Renal pelvis (tissue), 4 donors: ENCODE data around the gene GOLGA5. TPM values are rescaled to one million over a fixed set of nuclear protein-coding genes. Genes with fewer than 3 reads are reported as not detected.

Experiments
- DNase-seq: peaks from one replicate; pipeline ENCODE4 v3.0.0-alpha.2; 2013
- polyA plus RNA-seq, 3 donors: library from polyadenylated mRNA; unstranded; fragments of 120-200 nt; gene quantifications; one replicate each; pipeline ENCODE4 v1.2.1, GENCODE V29; 2013; ENCODE audit not compliant: insufficient read length in 3 of 3

The GOLGA5 gene
- polyA plus RNA-seq, 3 donors, result 35.2 to 40.6 (median 39.4) TPM

GRCh38 chr14:92866901-92867865, 73.1 kb downstream of the GOLGA5 start:
- no peak for DNase-seq

DNA sequence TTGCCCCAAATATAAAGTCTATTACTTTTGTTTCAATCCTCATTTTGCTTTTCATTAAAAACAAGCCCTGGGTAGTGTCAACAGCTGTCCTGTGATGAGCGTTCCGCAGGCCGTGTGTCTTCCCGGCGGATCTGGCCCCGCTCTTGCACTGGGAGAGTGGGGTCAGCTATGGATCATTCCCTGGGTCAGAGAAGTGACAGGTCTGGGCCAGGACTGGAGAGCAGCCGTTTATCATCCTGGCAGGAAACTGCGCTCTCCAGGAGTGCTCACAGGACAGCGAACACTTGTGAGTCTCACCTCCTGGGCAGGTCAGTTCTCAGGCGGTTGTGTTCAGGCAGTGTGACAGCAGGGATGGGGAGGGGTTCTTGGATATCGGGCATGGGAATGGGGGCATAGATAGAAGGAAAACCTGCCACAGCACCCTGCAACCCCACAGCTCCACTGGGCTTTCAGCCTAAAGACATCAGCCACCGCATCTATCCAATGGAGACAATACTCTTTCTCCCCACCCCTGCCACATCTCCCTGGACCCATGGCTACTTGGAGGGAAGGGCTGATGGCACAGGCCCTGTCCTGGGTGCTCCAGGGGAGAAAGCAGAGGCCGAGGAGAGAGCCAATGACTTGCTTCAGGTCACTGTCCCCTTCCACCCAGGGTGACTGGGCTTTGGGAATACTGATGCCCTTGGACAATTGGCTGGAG, 81.0 kb downstream of the GOLGA5 start:
- DNase-seq, result no peak

DNA sequence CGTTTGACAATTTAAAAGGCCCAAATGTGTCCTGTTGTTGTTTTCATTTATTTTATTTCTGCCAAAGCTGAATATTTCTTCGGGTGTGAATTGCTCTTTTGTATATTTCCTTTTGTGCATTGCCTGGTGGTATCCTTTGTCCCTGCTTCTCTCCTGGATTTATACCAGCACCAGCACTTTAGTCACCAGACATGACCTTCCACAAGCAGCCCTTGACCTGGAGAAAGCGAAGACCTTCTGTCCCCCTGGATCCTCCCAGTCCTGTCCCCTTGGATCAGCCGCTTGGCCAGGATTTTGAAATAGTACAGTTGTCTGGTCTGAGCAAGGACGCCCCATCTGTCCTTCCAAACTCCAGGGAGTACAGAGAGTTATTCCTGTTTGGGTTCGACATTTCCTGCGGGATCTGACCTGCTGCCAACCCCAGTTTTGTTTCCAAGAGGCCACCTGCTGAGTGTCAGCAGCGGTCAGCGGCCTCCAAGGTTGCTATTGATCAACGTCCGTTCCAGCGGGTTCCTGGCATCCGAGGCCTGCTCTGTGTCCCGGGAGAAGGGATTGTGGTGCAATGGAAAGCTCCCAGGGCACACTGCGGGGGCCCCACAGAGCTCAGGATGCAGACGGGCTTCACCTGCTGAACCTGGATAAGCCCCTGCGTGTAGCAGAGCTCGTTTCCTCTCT, 83.8 kb downstream of the GOLGA5 start:
- DNase-seq, result no peak

GRCh38 chr14:92880351-92880750, 86.2 kb downstream of the GOLGA5 start:
- DNase-seq, result no peak

DNA sequence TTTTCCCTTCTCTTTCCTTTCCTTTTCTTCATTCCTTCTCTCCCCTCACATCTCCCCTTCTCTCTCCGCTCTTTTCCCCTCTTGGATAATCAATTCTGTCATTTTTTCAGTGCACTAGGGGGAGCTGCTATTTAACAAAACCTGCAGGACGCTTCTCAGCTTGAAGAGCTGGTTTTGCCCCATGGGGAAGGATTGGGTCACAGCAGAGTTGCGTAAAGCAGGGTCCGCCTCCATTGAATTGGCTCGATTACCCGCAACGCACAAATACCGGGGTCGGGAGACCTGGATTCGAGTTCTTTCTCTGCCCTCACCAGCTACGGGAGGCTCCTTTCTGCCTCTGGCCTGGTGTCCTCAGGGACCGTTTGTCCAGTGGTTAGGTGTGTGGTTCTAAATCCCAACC, 86.7 kb downstream of the GOLGA5 start:
- no peak for DNase-seq

- DNase-seq, result no peak
Observed at GRCh38 chr14:92883066-92883465, 89.0 kb downstream of the GOLGA5 start.

DNA sequence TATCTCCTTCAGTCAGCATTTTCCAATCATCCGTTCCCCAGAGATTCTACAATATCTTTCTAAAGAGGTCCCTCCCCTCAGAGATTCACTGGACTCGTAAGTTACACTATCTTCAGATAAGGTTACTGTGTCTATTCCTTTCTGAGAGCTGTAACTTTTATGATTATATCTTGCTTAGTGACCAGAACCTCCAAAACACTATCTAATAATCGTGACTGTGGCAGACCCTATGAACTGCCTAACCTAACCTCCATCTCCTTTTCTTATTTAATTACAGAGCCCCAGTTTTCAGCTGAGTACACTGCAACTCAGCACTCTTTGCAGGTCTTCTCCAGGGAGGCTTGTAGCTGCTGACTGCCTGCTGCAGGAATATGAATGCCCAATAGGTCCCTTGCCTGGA, 90.3 kb downstream of the GOLGA5 start:
- DNase-seq, result no peak

- no peak for DNase-seq
Observed at GRCh38 chr14:92885279-92886061, 91.4 kb downstream of the GOLGA5 start.

GRCh38 chr14:92886337-92886736, 92.2 kb downstream of the GOLGA5 start:
- DNase-seq, result no peak

- no peak for DNase-seq
Observed at GRCh38 chr14:92887157-92887556, 93.1 kb downstream of the GOLGA5 start.

- no peak for DNase-seq
Observed at GRCh38 chr14:92888896-92889295, 94.8 kb downstream of the GOLGA5 start.

Other genes with a start within 250 kb of the GOLGA5 start
- gene LGMN, start 45.7 kb upstream of the GOLGA5 start, polyA plus RNA-seq, result 100 to 1,000 TPM; 130 to 138 (median 137) TPM
- gene CHGA, start 128.8 kb downstream of the GOLGA5 start, polyA plus RNA-seq, result under 1 TPM; 0.14 to 0.33 (median 0.19) TPM